ENCODE results near the gene ATXN10. TPM values are rescaled to one million over a fixed set of nuclear protein-coding genes. Genes with fewer than 3 reads are reported as not detected.

ATXN10 gene
- total and polyA plus RNA-seq, 2 experiments from 2014 or later: 99.0 to 163 TPM

GRCh38 chr22:45720839-45721378 is 49.3 kb downstream of the ATXN10 start:
- Mint-ChIP-seq H3K36me3 (ENCODE audit: low read depth) (peaks cover 17% of the 10 kb centered on the region), H3K4me3 (no peak overlapping the region), H3K27ac (peak overlapping the region; percentile 44), H3K27me3 (ENCODE audit: insufficient read depth, low read depth, poor library complexity) (no peaks in the 10 kb centered on the region), H3K4me1 (peaks cover 3% of the 10 kb centered on the region; the same call in 2 of the 3 replicates), H3K9me3 (no peaks in the 10 kb centered on the region)
- Histone ChIP-seq H3K4me2 (no peak overlapping the region), H3K79me2 (replicated peaks; ENCODE audit: insufficient read depth) (peaks cover 33% of the 10 kb centered on the region), H3F3A (replicated peaks; ENCODE audit: low read depth) (no peaks in the 10 kb centered on the region), H3K4me3 (no peak overlapping the region), H3K27ac (ENCODE audit: low read depth) (0 out of 2 replicates have a peak overlapping the region, but pooled peaks have one; percentile 30), H3K9me2 (ENCODE audit: insufficient read depth) (no peaks in the 10 kb centered on the region), H3K27me3 (ENCODE audit: insufficient read depth) (no peaks in the 10 kb centered on the region), H3K36me3 (ENCODE audit: insufficient read depth) (peaks cover 2% of the 10 kb centered on the region; the same call in 1 of the 2 replicates), H4K20me1 (replicated peaks; ENCODE audit: insufficient read depth) (peaks cover 10% of the 10 kb centered on the region), H3K4me1 (ENCODE audit: insufficient read depth) (no peaks in the 10 kb centered on the region), H2AFZ (no peak overlapping the region)
- no peak for ATAC-seq
- no peak for DNase-seq (ENCODE audit: low spot score)
- TF ChIP-seq CREB1 (CRISPR knock-in tag; IDR thresholded peaks at IDR 0.05; ENCODE audit: low read depth): no peak
- no peak for TF ChIP-seq ZNF462 (CRISPR knock-in tag; IDR thresholded peaks at IDR 0.05)
- TF ChIP-seq CTCF (conservative IDR thresholded peaks at IDR 0.05; ENCODE audit: low read depth in 2 of 2): no peak

Measured in GM23338 (cell line).